Measurements from ENCODE around the gene OSMR.

The OSMR gene

DNA sequence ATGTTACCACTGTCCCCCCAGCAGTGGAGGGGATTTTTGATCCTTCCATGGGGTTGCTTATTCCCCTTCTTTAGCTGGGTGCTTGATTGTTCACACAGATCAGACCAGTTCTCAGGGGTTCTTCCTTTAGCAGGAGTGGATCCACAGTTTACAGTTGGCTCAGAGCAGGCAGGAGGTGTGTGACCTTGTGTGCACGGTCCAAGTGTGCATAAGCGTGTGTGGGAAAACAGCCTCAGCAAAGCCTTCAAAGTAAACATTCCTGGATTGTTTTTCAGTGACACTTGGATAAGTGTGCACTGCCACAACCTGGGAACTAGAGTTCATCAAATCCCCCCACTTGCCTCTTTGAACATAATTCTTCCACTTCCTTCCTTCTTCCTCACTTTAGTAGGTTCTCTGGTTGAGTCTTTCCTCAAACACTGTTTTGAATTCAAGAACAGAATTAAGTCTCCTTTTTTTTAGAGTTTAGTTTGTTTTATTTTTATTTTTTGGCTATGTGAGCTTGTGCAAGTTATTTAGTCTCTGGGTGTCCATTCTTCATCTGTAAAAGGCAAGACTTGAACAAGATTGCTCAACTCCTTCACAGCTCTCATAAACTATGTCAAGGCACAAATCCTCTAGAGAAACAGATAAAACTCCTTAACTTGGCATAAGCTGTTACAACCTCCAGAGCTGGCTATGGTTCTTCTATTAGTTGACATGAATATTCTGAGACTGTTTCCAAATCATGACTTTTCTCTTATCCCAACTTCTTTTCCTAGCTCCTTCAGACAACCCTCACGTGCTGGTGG, 78.0 kb downstream of the OSMR start:
- TF ChIP-seq, protein P1, sequence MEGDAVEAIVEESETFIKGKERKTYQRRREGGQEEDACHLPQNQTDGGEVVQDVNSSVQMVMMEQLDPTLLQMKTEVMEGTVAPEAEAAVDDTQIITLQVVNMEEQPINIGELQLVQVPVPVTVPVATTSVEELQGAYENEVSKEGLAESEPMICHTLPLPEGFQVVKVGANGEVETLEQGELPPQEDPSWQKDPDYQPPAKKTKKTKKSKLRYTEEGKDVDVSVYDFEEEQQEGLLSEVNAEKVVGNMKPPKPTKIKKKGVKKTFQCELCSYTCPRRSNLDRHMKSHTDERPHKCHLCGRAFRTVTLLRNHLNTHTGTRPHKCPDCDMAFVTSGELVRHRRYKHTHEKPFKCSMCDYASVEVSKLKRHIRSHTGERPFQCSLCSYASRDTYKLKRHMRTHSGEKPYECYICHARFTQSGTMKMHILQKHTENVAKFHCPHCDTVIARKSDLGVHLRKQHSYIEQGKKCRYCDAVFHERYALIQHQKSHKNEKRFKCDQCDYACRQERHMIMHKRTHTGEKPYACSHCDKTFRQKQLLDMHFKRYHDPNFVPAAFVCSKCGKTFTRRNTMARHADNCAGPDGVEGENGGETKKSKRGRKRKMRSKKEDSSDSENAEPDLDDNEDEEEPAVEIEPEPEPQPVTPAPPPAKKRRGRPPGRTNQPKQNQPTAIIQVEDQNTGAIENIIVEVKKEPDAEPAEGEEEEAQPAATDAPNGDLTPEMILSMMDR (conservative IDR thresholded peaks at IDR 0.05; ENCODE audit: low read depth, low read length): no peak
- H3K9ac ChIP-seq: no peak overlapping the region
- H3K4me3 ChIP-seq (IDR thresholded peaks at IDR 0.05; ENCODE audit: insufficient read depth, low read depth, low read length): no peak overlapping the region
- H2AFZ ChIP-seq (ENCODE audit: low read depth): no peak overlapping the region
- H3K27me3 ChIP-seq (ENCODE audit: insufficient read depth, low read depth): no peaks in the 10 kb centered on the region
- H3K36me3 ChIP-seq (ENCODE audit: insufficient read depth): no peaks in the 10 kb centered on the region
- no peaks in the 10 kb centered on the region for H3K79me2 ChIP-seq (ENCODE audit: insufficient read depth, low read depth)
- no peak overlapping the region for H3K4me2 ChIP-seq
- no peaks in the 10 kb centered on the region for H4K20me1 ChIP-seq (ENCODE audit: insufficient read depth)
- no peak overlapping the region for H3K27ac ChIP-seq
- no peaks in the 10 kb centered on the region for H3K4me1 ChIP-seq (ENCODE audit: low read depth, poor library complexity, severe bottlenecking)

- Histone ChIP-seq H3K4me1 (ENCODE audit: low read depth, poor library complexity, severe bottlenecking) (no peaks in the 10 kb centered on the region), H3K27ac (no peak overlapping the region), H3K9ac (no peak overlapping the region), H3K36me3 (ENCODE audit: insufficient read depth) (no peaks in the 10 kb centered on the region), H3K4me3 (IDR thresholded peaks at IDR 0.05; ENCODE audit: insufficient read depth, low read depth, low read length) (no peak overlapping the region), H3K4me2 (no peak overlapping the region), H4K20me1 (ENCODE audit: insufficient read depth) (no peaks in the 10 kb centered on the region), H3K27me3 (ENCODE audit: insufficient read depth, low read depth) (no peaks in the 10 kb centered on the region), H3K79me2 (ENCODE audit: insufficient read depth, low read depth) (no peaks in the 10 kb centered on the region), H2AFZ (ENCODE audit: low read depth) (no peak overlapping the region)
- TF ChIP-seq, protein P1 (conservative IDR thresholded peaks at IDR 0.05; ENCODE audit: low read depth, low read length): no peak
Observed at GRCh38 chr5:38925154-38925925, 79.5 kb downstream of the OSMR start.

DNA sequence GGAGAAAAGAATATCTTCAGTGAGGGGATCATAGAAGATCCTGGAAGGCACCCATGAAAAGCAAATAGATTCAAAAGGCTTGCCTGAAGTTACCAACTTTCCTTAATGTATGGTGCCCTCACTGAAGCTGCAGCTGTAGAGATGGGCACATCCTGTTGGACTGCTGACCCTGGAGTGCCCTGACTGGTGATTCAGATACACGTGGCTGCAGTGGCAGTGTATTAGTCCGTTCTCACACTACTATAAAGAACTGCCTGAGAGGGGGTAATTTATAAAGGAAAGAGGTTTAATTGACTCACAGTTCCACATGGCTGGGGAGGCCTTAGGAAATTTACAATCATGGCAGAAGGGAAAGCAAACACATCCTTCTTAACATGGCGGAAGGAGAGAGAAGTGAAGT, 80.3 kb downstream of the OSMR start:
- Histone ChIP-seq H3K9ac (no peak overlapping the region), H3K27ac (no peak overlapping the region)
- TF ChIP-seq, protein P1 (conservative IDR thresholded peaks at IDR 0.05; ENCODE audit: low read depth, low read length): no peak

GRCh38 chr5:38927470-38927869, 81.7 kb downstream of the OSMR start:
- Histone ChIP-seq H2AFZ (ENCODE audit: low read depth) (no peak overlapping the region), H3K4me3 (IDR thresholded peaks at IDR 0.05; ENCODE audit: insufficient read depth, low read depth, low read length) (no peak overlapping the region), H4K20me1 (ENCODE audit: insufficient read depth) (no peaks in the 10 kb centered on the region), H3K4me2 (no peak overlapping the region), H3K36me3 (ENCODE audit: insufficient read depth) (no peaks in the 10 kb centered on the region), H3K79me2 (ENCODE audit: insufficient read depth, low read depth) (no peaks in the 10 kb centered on the region), H3K4me1 (ENCODE audit: low read depth, poor library complexity, severe bottlenecking) (no peaks in the 10 kb centered on the region), H3K27ac (no peak overlapping the region), H3K27me3 (ENCODE audit: insufficient read depth, low read depth) (no peaks in the 10 kb centered on the region), H3K9ac (no peak overlapping the region)
- TF ChIP-seq, protein P1 (conservative IDR thresholded peaks at IDR 0.05; ENCODE audit: low read depth, low read length): no peak

More for the DNA sequence above, 80.3 kb downstream of the OSMR start:
- no peak overlapping the region for H3K4me2 ChIP-seq
- H3K36me3 ChIP-seq (ENCODE audit: insufficient read depth): no peaks in the 10 kb centered on the region
- no peaks in the 10 kb centered on the region for H4K20me1 ChIP-seq (ENCODE audit: insufficient read depth)
- no peaks in the 10 kb centered on the region for H3K4me1 ChIP-seq (ENCODE audit: low read depth, poor library complexity, severe bottlenecking)
- no peak overlapping the region for H3K4me3 ChIP-seq (IDR thresholded peaks at IDR 0.05; ENCODE audit: insufficient read depth, low read depth, low read length)
- H3K27me3 ChIP-seq (ENCODE audit: insufficient read depth, low read depth): no peaks in the 10 kb centered on the region
- H2AFZ ChIP-seq (ENCODE audit: low read depth): no peak overlapping the region
- H3K79me2 ChIP-seq (ENCODE audit: insufficient read depth, low read depth): no peaks in the 10 kb centered on the region
